Stomach (tissue), 4 donors: ENCODE results near the gene AIM2.
"Not testable (repeated sequence)": the region's sequence is repeated elsewhere in the genome, so short reads cannot be mapped to it uniquely, and the experiment has no call there.

Experiments used
- EP300 ChIP-seq: sonication (generic); formaldehyde crosslinking; IDR thresholded peaks from one replicate; pipeline ENCODE4 v1.6.1; 2017; ENCODE audit warnings: antibody characterized with exemption
- POLR2A ChIP-seq, 4 donors: fragments of 450-650 bp; IDR thresholded peaks; one replicate each; pipeline ENCODE4 v1.6.1; 2016; ENCODE audit warnings: antibody characterized with exemption in 4 of 4, control low read depth in 2 of 4, mild to moderate bottlenecking in 1 of 4, moderate library complexity in 1 of 4
- POLR2AphosphoS5 ChIP-seq, 3 donors: sonication (generic); formaldehyde crosslinking; IDR thresholded peaks; one replicate each; pipeline ENCODE4 v1.6.1; 2016; ENCODE audit warnings: antibody characterized with exemption in 3 of 3
- TF ChIP-seq, protein P1 (sequence below), 7 experiments: fragments of 450-650 bp in 4 of 7; fragments of 200-600 bp in 3 of 7; sonication (generic) in 3 of 7; IDR thresholded peaks; one replicate each; pipeline ENCODE4 v1.5.1; 2016 to 2019; ENCODE audit warnings: antibody characterized with exemption in 7 of 7, control low read depth in 2 of 7, mild to moderate bottlenecking in 1 of 7

DNA sequence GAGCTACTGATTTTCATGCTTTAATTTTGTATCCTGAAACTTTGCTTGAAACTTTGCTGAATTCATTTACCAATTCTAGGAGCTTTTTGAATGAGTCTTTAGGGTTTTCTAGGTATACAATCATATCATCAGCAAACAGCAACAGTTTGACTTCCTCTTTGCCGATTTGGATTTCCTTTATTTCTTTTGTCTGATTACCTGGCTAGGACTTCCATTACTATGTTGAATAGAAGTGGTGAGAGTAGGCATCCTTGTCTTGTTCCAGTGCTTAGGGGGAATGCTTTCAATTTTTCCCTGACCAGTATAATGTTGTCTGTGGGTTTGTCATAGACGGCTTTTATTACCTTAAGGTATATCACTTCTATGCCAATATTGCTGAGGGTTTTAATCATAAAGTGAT, 49.7 kb downstream of the AIM2 start:
- TF ChIP-seq, protein P1, sequence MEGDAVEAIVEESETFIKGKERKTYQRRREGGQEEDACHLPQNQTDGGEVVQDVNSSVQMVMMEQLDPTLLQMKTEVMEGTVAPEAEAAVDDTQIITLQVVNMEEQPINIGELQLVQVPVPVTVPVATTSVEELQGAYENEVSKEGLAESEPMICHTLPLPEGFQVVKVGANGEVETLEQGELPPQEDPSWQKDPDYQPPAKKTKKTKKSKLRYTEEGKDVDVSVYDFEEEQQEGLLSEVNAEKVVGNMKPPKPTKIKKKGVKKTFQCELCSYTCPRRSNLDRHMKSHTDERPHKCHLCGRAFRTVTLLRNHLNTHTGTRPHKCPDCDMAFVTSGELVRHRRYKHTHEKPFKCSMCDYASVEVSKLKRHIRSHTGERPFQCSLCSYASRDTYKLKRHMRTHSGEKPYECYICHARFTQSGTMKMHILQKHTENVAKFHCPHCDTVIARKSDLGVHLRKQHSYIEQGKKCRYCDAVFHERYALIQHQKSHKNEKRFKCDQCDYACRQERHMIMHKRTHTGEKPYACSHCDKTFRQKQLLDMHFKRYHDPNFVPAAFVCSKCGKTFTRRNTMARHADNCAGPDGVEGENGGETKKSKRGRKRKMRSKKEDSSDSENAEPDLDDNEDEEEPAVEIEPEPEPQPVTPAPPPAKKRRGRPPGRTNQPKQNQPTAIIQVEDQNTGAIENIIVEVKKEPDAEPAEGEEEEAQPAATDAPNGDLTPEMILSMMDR (IDR thresholded peaks at IDR 0.05), result not testable (repeated sequence)
- TF ChIP-seq EP300; POLR2AphosphoS5 (IDR thresholded peaks at IDR 0.05); POLR2A (IDR thresholded peaks at IDR 0.05): not testable (repeated sequence)
